PC-3 (cell line): ENCODE measurements around the gene MVB12B. TPM values are rescaled to one million over a fixed set of nuclear protein-coding genes. Genes with fewer than 3 reads are reported as not detected.

Experiments used
- ATAC-seq: fragments of 200-7000 bp; cut with Tn5 transposase; 2 replicates; pipeline ENCODE4 v1.9.1; 2020; ENCODE audit warnings: mild to moderate bottlenecking, moderate library complexity
- BruUV-seq: library from RNA; stranded (reverse); fragments of 400-500 nt; replicated peaks from 2 replicates; lab custom pipeline; 2021; lab: Mats Ljungman, UMichigan
- CTCF ChIA-PET: fragments of 300-600 bp; sonication (Branson Sonifier 250); formaldehyde crosslinking; loops from one replicate; lab custom pipeline; 2022; ENCODE audit warnings: antibody characterized with exemption; lab: Charles Lee
- POLR2A ChIA-PET: fragments of 300-600 bp; sonication (Branson Sonifier 250); formaldehyde crosslinking; loops from one replicate; lab custom pipeline; 2022; ENCODE audit warnings: antibody characterized with exemption; ENCODE audit not compliant: unreplicated experiment; lab: Charles Lee
- DNase-seq: peaks from one replicate; pipeline ENCODE4 v3.0.0-alpha.2; 2015
- H2AFZ ChIP-seq: fragments of 300-600 bp; sonication (generic); 2 replicates; pipeline ENCODE4 v1.6.0; 2016; ENCODE audit warnings: antibody characterized with exemption, low read length
- H3F3A ChIP-seq: fragments of 300-600 bp; sonication (generic); one replicate; pipeline ENCODE4 v1.6.0; 2017; ENCODE audit warnings: antibody characterized with exemption, low read length, control low read depth, mild to moderate bottlenecking; ENCODE audit not compliant: unreplicated experiment
- H3K27ac ChIP-seq: fragments of 300-600 bp; sonication (generic); 2 replicates; pipeline ENCODE4 v1.5.1; 2016; ENCODE audit warnings: mild to moderate bottlenecking, low read length
- H3K27me3 ChIP-seq: fragments of 300-600 bp; sonication (generic); 2 replicates; pipeline ENCODE4 v1.6.1; 2016; ENCODE audit warnings: low read length, mixed read lengths
- H3K36me3 ChIP-seq: fragments of 300-600 bp; sonication (generic); 2 replicates; pipeline ENCODE4 v1.6.1; 2016; ENCODE audit warnings: low read depth, mixed run types, low read length, mixed read lengths
- H3K4me1 ChIP-seq: fragments of 300-600 bp; sonication (generic); 2 replicates; pipeline ENCODE4 v1.5.1; 2016; ENCODE audit warnings: low read length; ENCODE audit not compliant: insufficient read depth
- H3K4me2 ChIP-seq: fragments of 300-600 bp; sonication (generic); 2 replicates; pipeline ENCODE4 v1.6.0; 2016; ENCODE audit warnings: low read length
- H3K4me3 ChIP-seq: fragments of 300-600 bp; sonication (generic); 2 replicates; pipeline ENCODE4 v1.5.1; 2016; ENCODE audit warnings: mild to moderate bottlenecking, low read length, mixed read lengths
- H3K79me2 ChIP-seq: fragments of 300-600 bp; sonication (generic); 2 replicates; pipeline ENCODE4 v1.6.1; 2017; ENCODE audit warnings: low read length, mixed read lengths
- H3K9ac ChIP-seq: fragments of 300-600 bp; sonication (generic); 2 replicates; pipeline ENCODE4 v1.6.0; 2016; ENCODE audit warnings: mild to moderate bottlenecking, low read length
- H3K9me2 ChIP-seq: fragments of 300-600 bp; sonication (generic); replicated peaks from 2 replicates; pipeline ENCODE4 v1.6.1; 2016; ENCODE audit warnings: mixed run types, low read length, mixed read lengths
- H3K9me3 ChIP-seq: fragments of 300-600 bp; sonication (generic); 2 replicates; pipeline ENCODE4 v1.6.1; 2016; ENCODE audit warnings: low read length, mixed read lengths
- H4K20me1 ChIP-seq: fragments of 300-600 bp; sonication (generic); 2 replicates; pipeline ENCODE4 v1.6.1; 2016; ENCODE audit warnings: low read length, mixed read lengths
- CTCF ChIP-seq: fragments of 300-600 bp; sonication (generic); conservative IDR thresholded peaks from 2 replicates; pipeline ENCODE4 v1.5.1; 2017; ENCODE audit warnings: antibody characterized with exemption, low read depth, mild to moderate bottlenecking, low read length
- EZH2 ChIP-seq: fragments of 300-600 bp; sonication (generic); IDR thresholded peaks from one replicate; pipeline ENCODE4 v1.6.1; 2017; ENCODE audit warnings: antibody characterized with exemption, mild to moderate bottlenecking, low read length; ENCODE audit not compliant: unreplicated experiment
- EZH2phosphoT487 ChIP-seq: fragments of 300-600 bp; sonication (generic); IDR thresholded peaks from 2 replicates; pipeline ENCODE4 v1.6.1; 2018; ENCODE audit warnings: mild to moderate bottlenecking, antibody characterized with exemption, low read length, borderline replicate concordance
- intact Hi-C: fragments of 100-400 bp; cut with micrococcal nuclease; formaldehyde crosslinking; loops from 2 replicates; pipeline ENCODE4 v1.9.0; 2023
- total RNA-seq: library from RNA; depleted of rRNA; stranded (reverse); fragments of >200 nt; gene quantifications from 2 replicates; pipeline ENCODE4 v1.2.3, GENCODE V29; 2014

Gene MVB12B
- total RNA-seq, 1 experiment from 2014 or later = 7.2 TPM

GRCh38 chr9:126442636-126443035 lies 116.0 kb downstream of the MVB12B start:
- CTCF ChIA-PET = no interaction called here

GRCh38 chr9:126443144-126443543 lies 116.5 kb downstream of the MVB12B start:
- H3K27me3 ChIP-seq = no peaks in the 10 kb centered on the region
- no peaks in the 10 kb centered on the region for H3K9me2 ChIP-seq
- TF ChIP-seq EZH2phosphoT487 (no peak), EZH2 (no peak), CTCF (no peak)
- H3K36me3 ChIP-seq = no peaks in the 10 kb centered on the region
- no peak overlapping the region for H2AFZ ChIP-seq
- H3K9ac ChIP-seq = no peak overlapping the region
- no peak overlapping the region for H3K4me2 ChIP-seq
- H4K20me1 ChIP-seq = no peaks in the 10 kb centered on the region
- no peaks in the 10 kb centered on the region for H3K9me3 ChIP-seq
- ChIA-PET POLR2A (no interaction called here), CTCF (no interaction called here)
- no peak overlapping the region for H3K4me3 ChIP-seq
- no peaks in the 10 kb centered on the region for H3F3A ChIP-seq
- intact Hi-C loops = no loop called here
- ATAC-seq = no peak
- H3K4me1 ChIP-seq = peaks cover 4% of the 10 kb centered on the region; the same call in 1 of the 2 replicates
- H3K27ac ChIP-seq = no peak overlapping the region
- BruUV-seq = no TSS peak
- DNase-seq = no peak
- H3K79me2 ChIP-seq = no peaks in the 10 kb centered on the region

More at GRCh38 chr9:126442636-126443035, 116.0 kb downstream of the MVB12B start:
- no peak overlapping the region for H3K4me3 ChIP-seq
- POLR2A ChIA-PET = no interaction called here
- no peaks in the 10 kb centered on the region for H3K36me3 ChIP-seq
- no peak for DNase-seq
- H3K9me2 ChIP-seq = no peaks in the 10 kb centered on the region
- H3K9ac ChIP-seq = no peak overlapping the region
- no peaks in the 10 kb centered on the region for H3K9me3 ChIP-seq
- H3F3A ChIP-seq = no peaks in the 10 kb centered on the region
- no peak overlapping the region for H3K4me2 ChIP-seq
- no peak overlapping the region for H2AFZ ChIP-seq
- no peaks in the 10 kb centered on the region for H3K79me2 ChIP-seq
- H4K20me1 ChIP-seq = no peaks in the 10 kb centered on the region
- H3K4me1 ChIP-seq = peaks cover 4% of the 10 kb centered on the region; the same call in 1 of the 2 replicates
- no peak for TF ChIP-seq CTCF
- no peak for TF ChIP-seq EZH2
- TF ChIP-seq EZH2phosphoT487 = no peak
- no TSS peak for BruUV-seq
- no peak overlapping the region for H3K27ac ChIP-seq
- intact Hi-C loops = no loop called here
- H3K27me3 ChIP-seq = no peaks in the 10 kb centered on the region
- no peak for ATAC-seq

GRCh38 chr9:126448136-126448535 lies 121.5 kb downstream of the MVB12B start:
- Histone ChIP-seq H3K9me2 (no peaks in the 10 kb centered on the region), H3K27ac (no peak overlapping the region), H3K79me2 (no peaks in the 10 kb centered on the region), H2AFZ (no peak overlapping the region), H3K36me3 (no peaks in the 10 kb centered on the region), H3K9me3 (no peaks in the 10 kb centered on the region), H4K20me1 (no peaks in the 10 kb centered on the region), H3K4me1 (no peaks in the 10 kb centered on the region), H3F3A (no peaks in the 10 kb centered on the region), H3K4me3 (no peak overlapping the region), H3K4me2 (no peak overlapping the region), H3K9ac (no peak overlapping the region), H3K27me3 (no peaks in the 10 kb centered on the region)
- CTCF ChIA-PET = no interaction called here
- BruUV-seq = no TSS peak
- DNase-seq (no peak), ATAC-seq (no peak)
- TF ChIP-seq EZH2 = no peak
- no peak for TF ChIP-seq CTCF
- no peak for TF ChIP-seq EZH2phosphoT487
- intact Hi-C loops = no loop called here
- POLR2A ChIA-PET = no interaction called here
